HG02943 (cell line): ENCODE measurements around the gene KRT80.

ENCODE experiments used
- ATAC-seq: cut with Tn5 transposase; IDR thresholded peaks from one replicate; pipeline ENCODE4 v1.9.1; 2021; ENCODE audit warnings: mild to moderate bottlenecking, low read depth, moderate library complexity; ENCODE audit not compliant: unreplicated experiment

The KRT80 gene

DNA sequence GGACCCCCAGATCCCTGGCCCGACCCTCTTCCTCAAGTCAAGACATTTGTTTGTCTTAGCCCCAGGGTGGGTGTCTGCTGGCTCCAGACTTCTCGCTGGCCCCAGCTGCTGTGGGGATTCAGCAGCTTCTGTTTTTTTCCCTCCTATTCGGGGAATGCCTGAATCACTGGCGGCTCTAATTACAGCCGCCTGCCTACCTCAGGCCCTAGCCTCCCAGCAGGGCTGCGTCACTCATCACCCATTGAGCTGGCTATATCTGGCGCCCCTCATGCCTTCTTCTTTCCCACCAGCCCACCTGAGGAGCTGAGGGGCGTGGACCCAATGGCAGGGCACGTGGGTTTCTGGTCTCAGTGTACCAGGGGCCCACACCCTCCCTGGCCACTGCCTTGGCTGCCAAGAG is 10.1 kb downstream of the KRT80 start:
- ATAC-seq, result no peak

DNA sequence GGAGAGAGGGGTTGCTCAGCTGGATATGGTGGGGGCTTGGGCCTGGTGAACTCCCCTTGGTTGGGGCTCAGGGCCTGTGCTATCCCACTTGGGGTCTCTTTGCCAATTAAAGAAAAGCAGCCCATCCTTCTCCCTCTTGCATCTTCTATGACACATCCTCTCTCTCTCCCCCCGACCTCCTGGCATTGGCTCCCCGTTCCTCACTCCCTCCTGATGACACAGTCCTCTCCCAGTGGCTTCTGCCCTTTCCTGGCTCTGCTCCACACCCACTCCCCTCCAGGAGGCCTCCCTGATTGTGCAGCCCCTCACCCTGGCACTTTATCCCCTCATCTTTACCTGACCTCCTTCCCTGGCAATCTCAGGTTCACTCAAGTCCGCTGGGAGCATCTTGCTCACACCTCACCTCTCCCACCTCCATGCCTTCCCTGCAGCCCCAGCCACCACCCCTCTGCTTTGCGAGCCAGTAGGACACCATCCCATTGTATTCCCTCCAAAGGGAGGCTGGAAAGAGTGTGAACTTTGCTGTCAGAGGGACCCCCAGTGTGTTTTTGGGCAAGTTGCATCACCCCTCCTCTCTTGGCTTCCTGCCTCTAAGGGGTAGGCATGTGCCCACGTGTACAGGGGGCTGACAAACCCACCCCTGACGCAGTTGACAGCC is 10.7 kb downstream of the KRT80 start:
- no peak for ATAC-seq

DNA sequence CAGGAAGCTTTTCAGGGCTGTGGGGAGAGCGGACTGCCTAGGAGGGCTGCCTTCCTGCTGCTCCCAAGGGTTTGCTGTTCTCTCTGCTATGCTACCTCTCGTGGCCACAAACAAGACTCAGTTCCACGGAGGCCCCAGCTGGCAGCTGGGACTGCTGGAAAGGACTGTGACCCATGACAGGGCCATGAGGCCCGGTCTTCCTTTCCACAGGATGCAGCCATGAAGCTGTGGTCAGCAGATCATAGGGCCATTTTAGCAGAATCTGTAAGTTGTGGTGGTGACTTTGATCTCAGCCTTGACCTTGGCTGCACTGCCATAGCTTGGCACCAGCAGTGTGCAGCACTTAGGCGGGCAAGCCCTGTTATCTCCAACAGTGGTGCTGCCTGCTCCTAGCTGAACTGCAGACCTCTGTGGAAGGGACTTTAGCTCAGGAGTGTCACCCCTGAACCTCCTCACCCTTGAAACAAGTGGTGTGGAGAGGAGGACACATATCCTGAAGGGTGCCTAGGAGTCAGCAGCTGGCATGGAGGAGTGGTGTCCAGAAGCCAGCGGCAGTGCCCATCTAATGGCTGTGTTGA is 12.3 kb downstream of the KRT80 start:
- ATAC-seq, result no peak

DNA sequence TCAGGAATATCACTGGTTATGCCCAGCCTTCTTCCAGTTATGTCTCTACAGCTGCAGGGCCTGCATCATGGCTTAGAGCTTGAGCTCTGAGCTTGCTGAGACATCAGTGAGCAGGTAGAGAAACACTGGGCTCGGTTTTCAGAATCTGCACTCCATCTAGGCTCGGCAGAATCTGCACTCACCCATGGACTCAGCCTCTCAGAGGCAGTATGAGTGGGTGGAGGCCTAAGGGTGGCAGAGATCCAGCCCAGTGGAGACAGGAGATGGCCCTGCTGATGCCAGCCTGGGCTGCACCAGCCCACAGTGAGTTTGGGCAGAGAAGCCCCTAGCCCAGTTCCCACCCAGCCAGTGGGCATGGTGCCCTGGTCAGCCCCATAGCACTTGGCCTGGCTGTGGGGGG is 12.8 kb downstream of the KRT80 start:
- no peak for ATAC-seq

DNA sequence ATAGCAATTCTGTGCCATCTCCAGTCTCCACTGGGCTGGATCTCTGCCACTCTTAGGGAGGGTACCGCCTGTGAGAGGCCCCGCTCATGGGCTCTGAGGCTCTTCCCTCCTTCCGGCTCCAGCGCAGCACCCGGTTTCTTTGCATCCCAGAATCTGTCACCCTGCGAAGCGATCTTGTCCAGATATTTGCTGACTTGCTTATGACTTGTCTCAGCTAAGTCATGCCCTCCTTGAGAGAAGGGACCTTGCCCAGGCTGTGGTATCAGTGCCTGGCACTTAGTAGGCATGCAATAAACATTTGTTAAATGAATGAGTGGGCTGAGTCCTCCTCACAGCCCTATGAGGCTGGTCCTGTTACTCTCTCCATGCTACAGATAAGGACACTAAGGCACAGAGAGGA is 13.4 kb downstream of the KRT80 start:
- ATAC-seq, result no peak

DNA sequence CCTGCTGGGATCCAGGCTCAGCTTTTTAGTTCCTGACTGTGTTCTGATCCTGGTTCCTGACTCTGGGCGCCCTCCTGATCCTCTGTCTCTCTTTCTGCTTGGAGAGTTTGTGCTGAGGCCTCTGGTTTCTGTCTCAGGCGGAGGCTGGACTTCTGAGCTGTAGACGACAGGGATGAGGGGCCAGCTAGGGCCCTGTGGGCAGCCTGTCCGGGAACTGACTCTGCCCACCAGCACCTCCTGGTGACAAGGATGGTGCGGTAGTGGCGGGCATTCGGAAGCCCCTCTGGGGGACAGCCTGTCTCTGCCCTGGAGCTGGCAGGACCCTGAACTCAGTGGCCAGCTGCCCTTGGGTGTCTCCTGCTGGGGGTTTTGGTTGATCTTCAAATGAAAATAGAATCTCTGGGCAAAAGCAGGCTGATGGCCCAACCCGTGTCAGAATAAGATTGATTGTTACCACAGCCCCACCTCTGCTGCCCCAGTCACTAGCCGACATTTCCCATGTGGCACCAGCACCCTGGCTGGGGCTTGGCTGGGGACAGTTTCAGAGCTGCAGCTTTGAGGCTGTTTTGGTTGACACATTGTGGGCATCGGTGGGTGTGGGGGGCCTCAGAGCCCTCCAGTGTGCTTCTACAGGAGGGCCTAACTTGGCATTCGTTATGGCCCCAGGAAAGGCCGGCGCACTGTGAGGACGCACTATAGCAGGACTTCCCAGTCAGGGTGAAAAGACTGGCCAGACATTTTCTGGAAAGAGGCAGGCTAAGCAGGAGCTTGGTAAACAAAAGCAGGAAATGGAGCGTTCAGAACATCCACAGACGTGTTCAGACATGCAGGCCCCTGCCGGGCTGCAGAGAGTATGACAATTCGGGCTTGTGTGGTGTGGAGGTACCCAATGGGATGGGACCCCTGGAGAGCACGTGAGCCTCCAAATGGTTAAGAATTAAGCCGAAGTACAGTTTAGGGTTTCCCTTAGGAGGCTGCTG is 16.2 kb downstream of the KRT80 start:
- no peak for ATAC-seq

DNA sequence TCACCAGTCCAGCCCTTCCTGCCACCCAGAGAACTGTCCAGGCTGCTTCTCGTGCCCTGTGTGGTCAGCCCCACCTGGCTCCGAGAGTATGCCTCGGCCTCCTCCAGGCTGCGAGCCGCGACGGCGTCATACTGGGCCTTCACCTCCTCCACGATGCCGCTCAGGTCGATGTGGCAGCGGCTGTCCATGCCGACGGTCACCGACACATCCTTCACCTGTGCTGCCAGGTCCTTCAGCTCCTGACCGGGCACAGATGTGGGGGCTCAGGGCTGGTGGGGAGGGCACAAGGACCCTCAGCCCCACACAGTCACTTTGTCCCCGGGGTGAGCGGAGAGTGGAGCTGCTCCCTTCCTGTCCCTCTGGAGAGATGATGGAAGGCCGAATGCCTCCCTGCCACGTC is 18.3 kb downstream of the KRT80 start:
- no peak for ATAC-seq

DNA sequence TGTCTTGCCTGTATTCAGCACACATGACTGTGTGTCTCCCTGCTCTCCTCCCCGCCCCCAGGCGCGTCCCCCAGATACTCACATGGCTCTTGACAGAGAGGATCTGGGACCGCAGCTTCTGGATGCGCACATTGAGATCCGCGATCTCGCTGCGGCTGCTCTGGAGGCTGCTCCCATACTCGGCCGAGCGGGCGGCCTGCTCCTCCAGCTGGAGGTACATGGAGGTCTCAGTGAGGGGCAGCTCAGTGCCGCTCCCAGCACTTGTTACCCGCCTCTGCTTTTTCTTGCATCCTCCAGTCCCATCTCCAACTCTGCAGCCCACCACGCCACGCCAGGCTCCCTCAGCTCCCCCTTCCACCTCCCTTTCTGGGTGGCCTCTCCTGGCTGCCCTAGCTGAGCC is 18.9 kb downstream of the KRT80 start:
- ATAC-seq, result no peak

DNA sequence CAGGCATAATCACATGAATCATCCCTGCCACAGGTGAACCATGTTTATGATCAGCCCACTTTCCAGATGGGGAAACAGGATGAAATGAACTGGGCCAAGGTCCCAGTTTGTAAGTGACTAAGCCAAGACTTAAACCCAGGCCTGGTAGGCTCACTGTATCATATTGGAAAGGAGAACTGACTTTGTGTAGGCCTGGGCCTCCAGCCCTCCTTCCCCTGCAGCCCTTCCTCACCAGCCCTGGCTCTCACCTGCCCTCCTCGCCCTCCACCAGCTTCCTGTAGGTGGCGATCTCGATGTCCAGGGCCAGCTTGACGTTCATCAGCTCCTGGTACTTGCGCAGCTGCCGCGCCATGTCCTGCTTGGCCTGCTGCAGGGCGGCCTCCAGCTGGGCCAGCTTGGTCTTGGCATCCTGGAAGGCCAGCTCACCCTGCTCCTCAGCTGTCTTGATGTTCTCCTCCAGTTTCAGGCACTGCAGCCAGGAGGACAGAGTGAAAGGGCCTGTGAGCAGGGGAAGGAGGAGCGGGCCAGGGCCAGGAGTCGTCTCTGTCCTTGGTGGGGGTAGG is 19.8 kb downstream of the KRT80 start:
- ATAC-seq, result no peak

DNA sequence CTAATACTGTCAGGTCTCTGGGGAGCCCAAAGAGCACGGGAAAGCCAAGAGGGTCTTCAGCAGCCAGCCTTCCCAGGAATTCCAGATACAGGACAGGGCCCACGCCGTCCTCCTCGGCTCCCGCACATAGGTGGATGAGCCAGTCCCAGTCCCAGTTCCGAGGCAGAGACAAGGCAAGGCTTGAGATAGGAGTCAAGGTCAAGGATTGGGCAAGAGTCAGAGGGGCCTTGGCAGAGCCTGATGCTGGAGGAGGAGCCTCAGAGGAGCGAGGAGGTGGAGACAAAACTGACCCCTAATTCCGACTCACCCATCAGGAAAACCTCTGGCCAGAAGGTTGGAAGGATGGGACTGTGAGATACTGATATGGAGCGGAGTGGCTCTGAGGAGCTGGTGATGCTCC is 21.0 kb downstream of the KRT80 start:
- no peak for ATAC-seq

DNA sequence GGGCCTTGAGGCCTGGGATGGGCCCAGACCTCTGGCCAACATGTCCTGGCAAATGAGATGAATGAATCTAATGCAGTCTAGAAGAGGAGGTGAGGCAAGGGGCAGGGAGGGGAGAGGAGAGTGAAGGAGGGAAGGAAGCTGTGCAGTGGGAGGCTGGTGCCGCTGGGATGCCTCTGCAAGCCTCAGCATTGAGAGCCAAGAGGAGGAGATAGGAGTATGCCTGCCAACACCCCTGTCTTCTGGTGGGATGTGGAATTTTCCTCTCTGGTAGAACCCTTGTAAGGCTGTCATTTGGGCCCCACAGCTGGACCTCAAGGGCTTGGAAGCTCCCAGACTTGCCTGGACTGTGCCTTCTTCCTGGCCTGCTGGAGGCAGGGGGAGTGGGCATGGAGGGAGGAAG is 21.9 kb downstream of the KRT80 start:
- ATAC-seq, result no peak

DNA sequence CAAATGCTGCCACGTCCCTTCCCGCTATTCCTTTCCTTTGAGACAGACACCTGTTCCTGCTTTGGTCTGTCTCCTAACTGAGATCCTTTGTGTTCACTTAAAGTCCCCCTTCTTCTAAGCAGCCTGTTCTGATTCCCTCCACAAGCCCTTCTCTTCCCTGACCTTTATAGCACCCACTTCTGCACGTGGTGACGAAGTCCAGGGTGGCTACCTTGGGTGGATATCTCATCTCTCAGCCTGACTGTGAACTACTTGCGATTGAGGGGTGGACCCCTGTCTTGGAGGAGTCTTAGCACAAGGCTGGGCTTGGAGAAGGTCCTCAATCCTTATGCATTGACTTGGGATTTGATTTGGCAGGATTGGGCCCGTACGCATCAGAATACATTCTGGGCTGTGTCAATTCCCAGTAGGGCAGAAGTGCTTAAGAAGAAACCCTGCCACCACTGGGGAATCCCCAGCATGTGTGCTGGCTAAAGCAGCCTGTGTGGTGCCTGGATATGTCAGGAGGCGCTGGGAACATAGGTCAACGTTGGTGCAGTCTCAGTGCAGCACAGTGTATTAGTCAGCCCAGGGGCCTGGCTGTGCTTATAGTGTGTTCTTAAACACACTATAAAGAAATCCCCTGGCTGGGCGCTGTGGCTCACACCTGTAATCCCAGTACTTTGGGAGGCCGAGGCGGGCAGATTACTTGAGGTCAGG is 23.6 kb downstream of the KRT80 start:
- ATAC-seq, result no peak

DNA sequence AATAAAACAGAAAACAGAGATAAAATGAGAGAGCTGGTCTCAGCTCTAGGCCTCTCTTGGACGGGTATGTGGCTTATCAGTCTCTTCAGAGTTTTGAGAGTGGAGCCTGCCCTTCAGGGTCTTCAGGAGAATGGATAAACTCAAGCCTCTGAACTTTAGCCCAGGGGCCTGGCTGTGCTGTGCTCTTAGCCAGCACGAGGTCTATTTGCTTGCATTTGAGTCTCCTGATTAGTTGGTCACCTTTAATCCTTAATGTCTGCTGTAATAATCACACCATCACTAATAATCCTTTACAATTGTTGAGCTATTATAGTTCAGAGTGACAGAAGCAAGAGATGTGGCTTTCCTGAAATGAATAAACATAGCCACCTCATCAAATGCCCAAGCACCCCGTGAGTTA is 24.3 kb downstream of the KRT80 start:
- no peak for ATAC-seq

DNA sequence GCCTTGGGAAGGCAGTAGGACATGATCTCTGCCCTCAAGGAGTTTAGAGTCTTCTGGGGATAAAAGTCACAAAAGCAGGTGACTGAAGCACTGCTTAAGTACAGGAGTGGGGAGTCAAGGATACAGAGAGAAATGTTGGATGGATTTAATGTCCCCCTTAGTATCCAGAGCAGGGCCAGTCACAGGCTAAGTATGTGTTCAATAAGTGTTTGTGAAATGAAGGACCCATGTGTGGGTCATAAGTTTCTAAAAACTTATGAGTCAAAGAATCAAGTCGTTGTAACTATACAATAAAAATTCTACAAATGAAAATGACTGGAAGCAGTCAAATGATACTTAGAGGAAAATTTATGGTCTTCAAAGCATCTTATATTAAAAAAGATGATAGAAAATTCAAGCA is 25.1 kb downstream of the KRT80 start:
- no peak for ATAC-seq

DNA sequence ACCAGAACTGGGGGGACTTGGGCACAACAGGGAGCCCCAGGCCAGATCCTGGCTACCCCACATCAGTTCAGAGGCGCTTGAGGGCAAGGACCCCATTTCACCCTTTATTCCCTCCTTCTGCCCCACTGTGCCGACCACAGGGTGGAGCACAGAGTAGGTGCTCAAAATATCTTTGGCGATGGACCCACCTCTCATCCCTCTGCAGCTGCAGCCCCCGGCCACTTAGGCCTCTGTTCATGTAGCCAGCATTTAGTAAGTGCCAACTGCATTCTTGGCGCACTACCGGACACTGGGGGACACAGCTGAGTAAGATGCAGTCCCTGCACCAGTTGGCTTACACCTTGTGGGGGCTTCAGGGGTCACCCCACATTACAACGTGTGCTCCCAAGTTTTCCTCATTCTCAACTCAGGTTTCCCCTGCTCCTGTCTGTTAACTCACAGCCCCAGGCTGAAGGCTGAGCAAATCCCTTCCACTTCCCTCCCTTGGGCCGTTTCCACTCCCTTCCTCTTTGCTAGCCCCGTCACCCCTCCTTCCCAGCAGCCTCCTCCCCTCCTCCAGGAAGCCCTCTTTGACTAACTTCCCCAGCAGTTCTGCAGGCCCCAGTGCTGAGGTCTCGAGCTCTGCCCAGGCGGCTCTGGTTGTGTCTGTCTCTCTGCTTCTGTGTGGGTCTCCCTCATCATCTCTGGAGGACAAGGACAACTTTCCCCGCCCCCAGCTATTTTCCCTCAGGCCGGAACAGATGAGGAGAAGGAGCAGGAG is 26.5 kb downstream of the KRT80 start:
- ATAC-seq, result no peak

DNA sequence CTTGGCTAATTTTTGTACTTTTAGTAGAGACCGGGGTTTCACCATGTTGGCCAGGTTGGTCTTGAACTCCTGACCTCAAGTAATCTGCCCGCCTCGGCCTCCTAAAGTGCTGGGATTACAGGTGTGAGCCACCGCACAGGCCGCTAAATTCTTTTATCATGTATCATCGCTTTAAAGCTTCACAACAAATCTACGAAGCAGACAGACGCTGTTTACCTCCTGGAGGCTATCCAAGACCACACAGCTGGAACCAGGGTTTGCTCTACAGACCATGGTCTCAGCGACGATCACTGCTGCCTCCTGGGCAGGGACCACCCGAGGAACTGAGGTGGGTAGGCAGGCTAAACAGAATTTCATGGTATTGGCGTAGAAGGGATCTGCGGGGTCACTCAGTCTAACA is 27.2 kb downstream of the KRT80 start:
- ATAC-seq, result no peak

DNA sequence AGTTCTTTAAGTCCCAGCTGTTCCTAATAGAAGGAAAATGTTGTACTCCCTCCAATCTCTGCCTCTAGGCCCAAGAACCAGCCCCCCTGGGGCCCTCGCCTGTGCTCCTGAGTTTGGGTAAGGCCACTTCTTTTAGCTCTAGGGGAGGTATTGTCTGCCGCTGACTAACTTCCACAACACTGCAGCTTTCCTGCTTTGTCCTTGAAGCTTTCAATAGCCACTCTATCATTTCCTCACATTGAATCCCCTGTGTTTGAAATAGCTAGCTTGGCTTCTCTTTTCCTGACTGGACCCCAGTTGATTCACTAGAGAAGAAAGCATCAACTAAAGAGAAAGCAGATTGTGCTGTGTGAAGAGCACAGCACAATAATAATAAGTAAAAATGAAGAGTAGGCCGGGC is 28.8 kb downstream of the KRT80 start:
- no peak for ATAC-seq

DNA sequence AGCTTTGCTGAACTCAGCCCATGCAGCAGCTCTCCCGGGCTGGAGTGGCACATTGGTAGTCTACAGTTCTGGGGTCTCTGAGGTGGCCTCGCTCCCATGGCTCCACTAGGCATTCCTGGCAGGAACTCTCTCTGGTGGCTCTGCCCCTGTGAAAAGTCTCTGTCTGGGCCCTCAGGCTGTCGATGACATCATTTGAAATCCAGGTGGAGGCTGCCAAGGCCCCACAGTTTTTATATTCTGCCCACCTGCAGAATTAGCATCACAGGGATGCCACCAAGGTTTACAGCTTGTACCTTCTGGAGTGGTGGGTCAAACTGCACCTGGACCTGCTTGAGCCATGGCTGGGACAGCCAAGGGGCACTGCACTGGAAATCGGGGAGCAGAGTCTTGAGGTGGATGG is 31.6 kb downstream of the KRT80 start:
- ATAC-seq, result no peak

DNA sequence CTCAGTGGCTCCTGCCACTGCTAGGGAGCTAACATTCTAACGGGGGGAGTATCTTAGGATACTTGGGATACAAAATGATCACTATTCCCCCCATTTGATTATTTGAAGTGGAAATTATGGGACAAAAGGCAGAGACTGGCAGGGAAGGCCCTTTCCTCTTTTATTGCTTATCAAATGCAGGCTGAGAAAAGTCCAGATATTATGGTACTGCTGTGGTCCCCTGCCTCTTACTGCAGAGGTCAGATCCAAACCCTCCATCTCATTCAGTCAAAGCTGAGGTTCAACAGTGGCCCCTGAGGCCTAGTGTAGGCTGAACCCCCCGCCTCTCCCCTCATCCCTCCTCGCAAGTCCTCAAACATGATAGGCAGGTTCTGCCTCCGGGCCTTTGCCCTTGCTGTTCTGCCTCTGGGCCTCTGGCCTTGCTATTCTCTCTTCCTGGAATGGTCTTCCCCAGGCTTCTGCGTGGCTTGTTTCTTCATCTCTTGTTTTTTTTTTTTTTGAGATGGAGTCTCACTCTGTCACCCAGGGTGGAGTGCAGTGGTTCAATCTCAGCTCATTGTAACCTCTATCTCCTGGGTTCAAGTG is 34.2 kb downstream of the KRT80 start:
- ATAC-seq, result no peak
